HCT116 (cell line): ENCODE measurements around the gene CCDC174. TPM values are rescaled to one million over a fixed set of nuclear protein-coding genes. Genes with fewer than 3 reads are reported as not detected.

Experiments used
- ATAC-seq: fragments of 200-7000 bp; cut with Tn5 transposase; 2 replicates; pipeline ENCODE4 v1.9.1; 2020; ENCODE audit warnings: mild to moderate bottlenecking, moderate library complexity
- BruUV-seq: library from RNA; stranded (reverse); fragments of 400-500 nt; replicated peaks from 2 replicates; lab custom pipeline; 2021; lab: Mats Ljungman, UMichigan
- CTCF ChIA-PET: fragments of 300-600 bp; sonication (Branson Sonifier 250); formaldehyde crosslinking; loops from one replicate; lab custom pipeline; 2021; ENCODE audit warnings: antibody characterized with exemption; lab: Charles Lee
- POLR2A ChIA-PET: fragments of 300-600, 350-600 bp; sonication (Branson Sonifier 250); formaldehyde crosslinking; loops from one replicate; lab custom pipeline; 2021; ENCODE audit warnings: antibody characterized with exemption; lab: Charles Lee
- RAD21 ChIA-PET, 2 experiments: fragments of 300-600 bp; sonication (Branson Sonifier 250); formaldehyde crosslinking; loops; one replicate each; lab custom pipeline; 2023; ENCODE audit warnings: low total read pairs in 2 of 2; ENCODE audit not compliant: uncharacterized antibody in 2 of 2, unreplicated experiment in 2 of 2, low non-redundant PET in 1 of 2; lab: Charles Lee
- DNase-seq: peaks from one replicate; pipeline ENCODE4 v3.0.0-alpha.2; 2010; ENCODE audit warnings: low read depth, low spot score
- H2AFZ ChIP-seq: fragments of 200-600 bp; shearing (Covaris generic), sonication (generic); 2 replicates; pipeline ENCODE4 v1.6.1; 2017; ENCODE audit warnings: low read depth, mixed run types, mixed read lengths, antibody characterized with exemption, low read length; ENCODE audit not compliant: poor library complexity, severe bottlenecking
- H3K27ac ChIP-seq: 2 replicates; pipeline ENCODE4 v1.5.1; 2012; ENCODE audit warnings: low read depth, low read length
- H3K27me3 ChIP-seq: fragments of 200-600 bp; sonication (generic); 2 replicates; pipeline ENCODE4 v1.6.1; 2016; ENCODE audit warnings: mixed run types, low read length, mixed read lengths; ENCODE audit not compliant: insufficient read depth
- H3K36me3 ChIP-seq, 2 experiments: fragments of 200-500 bp in 1 of 2; fragments of 200-600 bp in 1 of 2; sonication (Bioruptor generic) in 1 of 2; sonication (generic) in 1 of 2; 2 replicates each; pipeline versions ENCODE4 v1.5.1 to v1.6.1; 2014 to 2016; ENCODE audit warnings: low read length in 2 of 2, inconsistent platforms in 1 of 2, mixed read lengths in 1 of 2, mixed run types in 1 of 2; ENCODE audit not compliant: insufficient read depth in 2 of 2, control insufficient read depth in 1 of 2
- H3K4me1 ChIP-seq, 2 experiments: fragments of 200-600 bp in 1 of 2; sonication (generic) in 1 of 2; 2 replicates each; pipeline versions ENCODE4 v1.5.1 to v1.6.1; 2012 to 2017; ENCODE audit warnings: low read length in 2 of 2, inconsistent platforms in 1 of 2, mild to moderate bottlenecking in 1 of 2, mixed read lengths in 1 of 2, mixed run types in 1 of 2, moderate library complexity in 1 of 2; ENCODE audit not compliant: insufficient read depth in 2 of 2, control insufficient read depth in 1 of 2
- H3K4me2 ChIP-seq: fragments of 200-600 bp; sonication (generic); 2 replicates; pipeline ENCODE4 v1.6.1; 2017; ENCODE audit warnings: mixed run types, low read length, mixed read lengths
- H3K4me3 ChIP-seq, 2 experiments: fragments of 200-600 bp in 1 of 2; sonication (generic) in 1 of 2; replicated peaks in 1 of 2; 2 replicates each; pipeline ENCODE4 v1.5.1; 2011 to 2016; ENCODE audit warnings: low read length in 2 of 2, control low read depth in 1 of 2, low read depth in 1 of 2, mild to moderate bottlenecking in 1 of 2, mixed read lengths in 1 of 2, mixed run types in 1 of 2
- H3K79me2 ChIP-seq: fragments of 200-600 bp; sonication (generic); 2 replicates; pipeline ENCODE4 v1.6.1; 2017; ENCODE audit warnings: mild to moderate bottlenecking, mixed run types, low read length, moderate library complexity, mixed read lengths; ENCODE audit not compliant: insufficient read depth
- H3K9ac ChIP-seq: fragments of 200-600 bp; sonication (generic); 2 replicates; pipeline ENCODE4 v1.6.1; 2016; ENCODE audit warnings: low read length, mixed read lengths
- H3K9me2 ChIP-seq: fragments of 200-600 bp; sonication (generic), shearing (Covaris generic); 2 replicates; pipeline ENCODE4 v1.6.1; 2017; ENCODE audit warnings: mixed run types, mild to moderate bottlenecking, moderate library complexity; ENCODE audit not compliant: insufficient read depth
- H3K9me3 ChIP-seq, 2 experiments: fragments of 200-500 bp in 1 of 2; fragments of 200-600 bp in 1 of 2; sonication (Bioruptor generic) in 1 of 2; sonication (generic) in 1 of 2; 2 replicates each; pipeline ENCODE4 v1.6.1; 2014 to 2017; ENCODE audit warnings: low read length in 2 of 2, mixed read lengths in 2 of 2, inconsistent platforms in 1 of 2, low read depth in 1 of 2, mild to moderate bottlenecking in 1 of 2, mixed run types in 1 of 2, moderate library complexity in 1 of 2; ENCODE audit not compliant: control insufficient read depth in 1 of 2, insufficient read depth in 1 of 2
- H4K20me1 ChIP-seq: fragments of 200-600 bp; sonication (generic), shearing (Covaris generic); 2 replicates; pipeline ENCODE4 v1.6.1; 2017; ENCODE audit warnings: mixed run types, mild to moderate bottlenecking, moderate library complexity; ENCODE audit not compliant: insufficient read depth
- CBX3 ChIP-seq: IDR thresholded peaks from 2 replicates; pipeline ENCODE4 v1.6.1; 2012; ENCODE audit warnings: low read depth
- CEBPB ChIP-seq: IDR thresholded peaks from 2 replicates; pipeline ENCODE4 v1.6.1; 2012; ENCODE audit warnings: low read depth
- EGR1 ChIP-seq: IDR thresholded peaks from 2 replicates; pipeline ENCODE4 v1.6.1; 2012; ENCODE audit warnings: low read depth
- EZH2 ChIP-seq: fragments of 200-600 bp; sonication (generic); IDR thresholded peaks from 2 replicates; pipeline ENCODE4 v1.6.1; 2017; ENCODE audit warnings: antibody characterized with exemption, mixed run types
- EZH2phosphoT487 ChIP-seq: fragments of 200-600 bp; IDR thresholded peaks from 2 replicates; pipeline ENCODE4 v1.6.1; 2018; ENCODE audit warnings: antibody characterized with exemption, borderline replicate concordance
- FOSL1 ChIP-seq: IDR thresholded peaks from 2 replicates; pipeline ENCODE4 v1.6.1; 2012; ENCODE audit warnings: low read depth
- JUND ChIP-seq: IDR thresholded peaks from 2 replicates; pipeline ENCODE4 v1.6.1; 2012
- POLR2A ChIP-seq: IDR thresholded peaks from 2 replicates; pipeline ENCODE4 v1.7.0; 2011; ENCODE audit warnings: borderline replicate concordance; ENCODE audit not compliant: insufficient read depth, insufficient read length; ENCODE audit errors: extremely low read depth
- POLR2AphosphoS5 ChIP-seq: IDR thresholded peaks from 2 replicates; pipeline ENCODE4 v1.6.1; 2011; ENCODE audit warnings: mild to moderate bottlenecking, low read depth, low read length, moderate library complexity
- RAD21 ChIP-seq: IDR thresholded peaks from 2 replicates; pipeline ENCODE4 v1.6.1; 2012; ENCODE audit warnings: low read depth, mild to moderate bottlenecking
- SIN3A ChIP-seq: IDR thresholded peaks from 2 replicates; pipeline ENCODE4 v1.6.1; 2012; ENCODE audit warnings: low read depth
- SRF ChIP-seq: IDR thresholded peaks from 2 replicates; pipeline ENCODE4 v1.6.1; 2012; ENCODE audit warnings: low read depth
- TCF7L2 ChIP-seq: IDR thresholded peaks from 2 replicates; pipeline ENCODE4 v1.7.0; 2011; ENCODE audit warnings: borderline replicate concordance, inconsistent platforms; ENCODE audit not compliant: insufficient read depth, insufficient read length; ENCODE audit errors: extremely low read depth
- YY1 ChIP-seq: IDR thresholded peaks from 2 replicates; pipeline ENCODE4 v1.6.1; 2011; ENCODE audit warnings: low read length, low read depth, moderate library complexity, mild to moderate bottlenecking; ENCODE audit not compliant: insufficient replicate concordance; ENCODE audit errors: extremely low read depth
- ZFX ChIP-seq: fragments of 450-650 bp; IDR thresholded peaks from 2 replicates; pipeline ENCODE4 v1.6.1; 2017
- intact Hi-C: fragments of 100-400 bp; cut with micrococcal nuclease; formaldehyde crosslinking; loops from 2 replicates; pipeline ENCODE4 v1.10.0; 2022
- total RNA-seq: library from RNA; stranded (reverse); gene quantifications from one replicate; pipeline ENCODE4 v1.2.1, GENCODE V29; 2021; ENCODE audit not compliant: unreplicated experiment
- TF ChIP-seq, protein P1 (sequence below): IDR thresholded peaks from 2 replicates; pipeline ENCODE4 v1.6.1; 2012; ENCODE audit warnings: low read depth
- TF ChIP-seq, protein P2 (sequence below): IDR thresholded peaks from 2 replicates; pipeline ENCODE4 v1.6.1; 2012
- TF ChIP-seq, protein P3 (sequence below): IDR thresholded peaks from 2 replicates; pipeline ENCODE4 v1.6.1; 2011; ENCODE audit warnings: mild to moderate bottlenecking, low read length, moderate library complexity; ENCODE audit not compliant: insufficient replicate concordance; ENCODE audit errors: extremely low read depth
- TF ChIP-seq, protein P4 (sequence below): IDR thresholded peaks from 2 replicates; pipeline ENCODE4 v1.6.1; 2012

Gene CCDC174
- total RNA-seq, 1 experiment from 2014 or later = 15.6 TPM

DNA sequence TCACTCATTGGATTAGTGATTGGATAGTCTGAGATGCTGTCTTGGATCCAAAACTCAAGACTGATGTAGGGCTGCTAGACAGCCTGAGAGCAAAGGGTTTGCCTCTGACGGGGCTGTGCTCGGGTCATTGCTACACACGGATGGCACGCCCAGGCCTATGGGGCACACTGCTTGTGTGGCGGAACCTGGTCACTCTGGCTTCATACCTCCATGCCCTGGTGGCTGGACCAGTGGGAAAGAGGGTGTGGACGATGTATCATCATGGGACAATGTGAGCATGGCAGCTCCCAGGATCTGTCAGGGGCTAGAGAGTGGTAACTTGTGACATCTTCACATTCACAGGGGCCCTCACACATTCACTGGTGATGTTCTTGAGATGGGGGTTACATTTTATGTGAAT is 18.1 kb upstream of the CCDC174 start:
- intact Hi-C loops = loop anchor here (1.0 kb wide), 1 partner anchor 148 kb away; no protein-coding TSS in a partner anchor
- ChIA-PET POLR2A (no interaction called here), CTCF (interaction anchor here (0.6 kb wide), 1 partner anchor 40 kb away, joined by 3 read pairs; no protein-coding TSS in a partner anchor), RAD21 (no interaction called here)
- peaks cover 15% of the 10 kb centered on the region for H3K27me3 ChIP-seq
- BruUV-seq = no TSS peak
- no peak overlapping the region for H3K4me3 ChIP-seq
- no peaks in the 10 kb centered on the region for H3K36me3 ChIP-seq
- no peak overlapping the region for H3K4me2 ChIP-seq
- no peaks in the 10 kb centered on the region for H3K79me2 ChIP-seq
- H2AFZ ChIP-seq = no peak overlapping the region
- H3K27ac ChIP-seq = no peak overlapping the region
- H4K20me1 ChIP-seq = no peaks in the 10 kb centered on the region
- H3K9me3 ChIP-seq = no peaks in the 10 kb centered on the region
- no peaks in the 10 kb centered on the region for H3K9me2 ChIP-seq
- H3K9ac ChIP-seq = no peak overlapping the region
- TF ChIP-seq, protein P1, sequence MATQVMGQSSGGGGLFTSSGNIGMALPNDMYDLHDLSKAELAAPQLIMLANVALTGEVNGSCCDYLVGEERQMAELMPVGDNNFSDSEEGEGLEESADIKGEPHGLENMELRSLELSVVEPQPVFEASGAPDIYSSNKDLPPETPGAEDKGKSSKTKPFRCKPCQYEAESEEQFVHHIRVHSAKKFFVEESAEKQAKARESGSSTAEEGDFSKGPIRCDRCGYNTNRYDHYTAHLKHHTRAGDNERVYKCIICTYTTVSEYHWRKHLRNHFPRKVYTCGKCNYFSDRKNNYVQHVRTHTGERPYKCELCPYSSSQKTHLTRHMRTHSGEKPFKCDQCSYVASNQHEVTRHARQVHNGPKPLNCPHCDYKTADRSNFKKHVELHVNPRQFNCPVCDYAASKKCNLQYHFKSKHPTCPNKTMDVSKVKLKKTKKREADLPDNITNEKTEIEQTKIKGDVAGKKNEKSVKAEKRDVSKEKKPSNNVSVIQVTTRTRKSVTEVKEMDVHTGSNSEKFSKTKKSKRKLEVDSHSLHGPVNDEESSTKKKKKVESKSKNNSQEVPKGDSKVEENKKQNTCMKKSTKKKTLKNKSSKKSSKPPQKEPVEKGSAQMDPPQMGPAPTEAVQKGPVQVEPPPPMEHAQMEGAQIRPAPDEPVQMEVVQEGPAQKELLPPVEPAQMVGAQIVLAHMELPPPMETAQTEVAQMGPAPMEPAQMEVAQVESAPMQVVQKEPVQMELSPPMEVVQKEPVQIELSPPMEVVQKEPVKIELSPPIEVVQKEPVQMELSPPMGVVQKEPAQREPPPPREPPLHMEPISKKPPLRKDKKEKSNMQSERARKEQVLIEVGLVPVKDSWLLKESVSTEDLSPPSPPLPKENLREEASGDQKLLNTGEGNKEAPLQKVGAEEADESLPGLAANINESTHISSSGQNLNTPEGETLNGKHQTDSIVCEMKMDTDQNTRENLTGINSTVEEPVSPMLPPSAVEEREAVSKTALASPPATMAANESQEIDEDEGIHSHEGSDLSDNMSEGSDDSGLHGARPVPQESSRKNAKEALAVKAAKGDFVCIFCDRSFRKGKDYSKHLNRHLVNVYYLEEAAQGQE = no peak
- TF ChIP-seq, protein P2, sequence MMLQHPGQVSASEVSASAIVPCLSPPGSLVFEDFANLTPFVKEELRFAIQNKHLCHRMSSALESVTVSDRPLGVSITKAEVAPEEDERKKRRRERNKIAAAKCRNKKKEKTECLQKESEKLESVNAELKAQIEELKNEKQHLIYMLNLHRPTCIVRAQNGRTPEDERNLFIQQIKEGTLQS = no peak
- TF ChIP-seq, protein P3, sequence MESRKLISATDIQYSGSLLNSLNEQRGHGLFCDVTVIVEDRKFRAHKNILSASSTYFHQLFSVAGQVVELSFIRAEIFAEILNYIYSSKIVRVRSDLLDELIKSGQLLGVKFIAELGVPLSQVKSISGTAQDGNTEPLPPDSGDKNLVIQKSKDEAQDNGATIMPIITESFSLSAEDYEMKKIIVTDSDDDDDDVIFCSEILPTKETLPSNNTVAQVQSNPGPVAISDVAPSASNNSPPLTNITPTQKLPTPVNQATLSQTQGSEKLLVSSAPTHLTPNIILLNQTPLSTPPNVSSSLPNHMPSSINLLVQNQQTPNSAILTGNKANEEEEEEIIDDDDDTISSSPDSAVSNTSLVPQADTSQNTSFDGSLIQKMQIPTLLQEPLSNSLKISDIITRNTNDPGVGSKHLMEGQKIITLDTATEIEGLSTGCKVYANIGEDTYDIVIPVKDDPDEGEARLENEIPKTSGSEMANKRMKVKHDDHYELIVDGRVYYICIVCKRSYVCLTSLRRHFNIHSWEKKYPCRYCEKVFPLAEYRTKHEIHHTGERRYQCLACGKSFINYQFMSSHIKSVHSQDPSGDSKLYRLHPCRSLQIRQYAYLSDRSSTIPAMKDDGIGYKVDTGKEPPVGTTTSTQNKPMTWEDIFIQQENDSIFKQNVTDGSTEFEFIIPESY = no peak
- no peak for TF ChIP-seq EGR1
- TF ChIP-seq SIN3A = no peak
- no peak for TF ChIP-seq SRF
- no peak for TF ChIP-seq FOSL1
- TF ChIP-seq EZH2 = no peak
- TF ChIP-seq RAD21 = no peak
- no peak for TF ChIP-seq TCF7L2
- TF ChIP-seq, protein P4, sequence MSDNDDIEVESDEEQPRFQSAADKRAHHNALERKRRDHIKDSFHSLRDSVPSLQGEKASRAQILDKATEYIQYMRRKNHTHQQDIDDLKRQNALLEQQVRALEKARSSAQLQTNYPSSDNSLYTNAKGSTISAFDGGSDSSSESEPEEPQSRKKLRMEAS = no peak
- TF ChIP-seq POLR2AphosphoS5 = no peak
- TF ChIP-seq YY1 = no peak
- TF ChIP-seq CBX3 = no peak
- no peak for TF ChIP-seq ZFX
- TF ChIP-seq EZH2phosphoT487 = no peak
- no peak for TF ChIP-seq CEBPB
- TF ChIP-seq JUND = no peak
- TF ChIP-seq POLR2A = no peak
- DNase-seq (no peak), ATAC-seq (peak; percentile 48)
- H3K4me1 ChIP-seq = no peaks in the 10 kb centered on the region
